SK-N-SH (cell line): ENCODE data around the gene QSOX1.

Source experiments
- CTCF ChIP-seq: fragments of 200-600 bp; sonication (generic); IDR thresholded peaks from 2 replicates; pipeline ENCODE4 v1.6.1; 2017; ENCODE audit warnings: antibody characterized with exemption, mild to moderate bottlenecking, moderate library complexity
- RCOR1 ChIP-seq: fragments of 150-350 bp; IDR thresholded peaks from 2 replicates; pipeline ENCODE4 v1.6.1; 2017; ENCODE audit warnings: antibody characterized with exemption, low read length

DNA sequence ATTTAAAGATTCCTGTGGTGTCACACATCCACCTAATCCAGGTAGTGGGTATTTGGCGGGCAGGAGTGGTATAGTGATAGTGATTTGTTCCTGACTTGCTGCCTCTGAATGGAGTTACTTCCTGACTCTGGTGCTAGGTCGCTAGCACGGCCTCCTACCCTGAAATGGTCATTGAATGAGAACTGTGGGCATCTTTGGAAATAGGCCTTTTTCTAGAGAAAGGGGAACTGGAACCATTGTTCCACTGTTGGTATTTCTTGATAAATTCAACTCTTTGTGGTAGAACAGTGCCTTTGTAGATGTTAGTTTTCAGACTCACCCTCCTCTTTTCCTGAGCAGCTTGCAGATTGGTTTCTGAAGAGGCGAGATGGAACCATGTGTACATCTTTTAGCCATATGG, 1.5 kb downstream of the QSOX1 start:
- TF ChIP-seq CTCF (no peak), RCOR1 (no peak)
